LoVo (cell line): ENCODE results near the gene MEP1A.
"Not testable (repeated sequence)": the region's sequence is repeated elsewhere in the genome, so short reads cannot be mapped to it uniquely, and the experiment has no call there.

Experiments
- DNase-seq: peaks from one replicate; pipeline ENCODE4 v3.0.0-alpha.2; 2016; ENCODE audit warnings: low spot score

MEP1A gene

GRCh38 chr6:46834991-46835390, 41.8 kb downstream of the MEP1A start:
- not testable (repeated sequence) for DNase-seq

GRCh38 chr6:46838033-46838432, 44.8 kb downstream of the MEP1A start:
- no peak for DNase-seq

- not testable (repeated sequence) for DNase-seq
These were observed 49.2 kb downstream of the MEP1A start for GRCh38 chr6:46842252-46842846.

- no peak for DNase-seq
These were observed 51.9 kb downstream of the MEP1A start for GRCh38 chr6:46845126-46845525.

- peak; percentile 89 for DNase-seq
These were observed 55.6 kb downstream of the MEP1A start for GRCh38 chr6:46848684-46849360.

- DNase-seq, result no peak
These were observed 56.1 kb downstream of the MEP1A start for GRCh38 chr6:46849361-46849690.

- no peak for DNase-seq
These were observed 57.6 kb downstream of the MEP1A start for GRCh38 chr6:46850792-46851191.

GRCh38 chr6:46851576-46851975, 58.4 kb downstream of the MEP1A start:
- DNase-seq, result not testable (repeated sequence)

- DNase-seq, result peak; percentile 34
These were observed 62.8 kb downstream of the MEP1A start for GRCh38 chr6:46855966-46856365.

GRCh38 chr6:46862381-46862780, 69.2 kb downstream of the MEP1A start:
- DNase-seq, result no peak

GRCh38 chr6:46863791-46864190, 70.6 kb downstream of the MEP1A start:
- no peak for DNase-seq

- no peak for DNase-seq
These were observed 72.0 kb downstream of the MEP1A start for GRCh38 chr6:46865221-46865620.

GRCh38 chr6:46867411-46867810, 74.2 kb downstream of the MEP1A start:
- no peak for DNase-seq

- DNase-seq, result peak; percentile 48
These were observed 82.9 kb downstream of the MEP1A start for GRCh38 chr6:46876126-46876525.

GRCh38 chr6:46879003-46879402, 85.8 kb downstream of the MEP1A start:
- DNase-seq, result no peak

- DNase-seq, result no peak
These were observed 89.5 kb downstream of the MEP1A start for GRCh38 chr6:46882645-46883044.

- no peak for DNase-seq
These were observed 94.8 kb downstream of the MEP1A start for GRCh38 chr6:46888031-46888430.

- no peak for DNase-seq
These were observed 95.4 kb downstream of the MEP1A start for GRCh38 chr6:46888578-46888977.
